MM.1S (cell line): Measurements from ENCODE around the gene ARFRP1.

Experiments used
- EZH2phosphoT487 ChIP-seq: fragments of 300-600 bp; sonication (generic); IDR thresholded peaks from 2 replicates; pipeline ENCODE4 v1.6.1; 2018; ENCODE audit warnings: antibody characterized with exemption, low read length
- TF ChIP-seq, protein P1 (sequence below): fragments of 300-600 bp; sonication (generic); IDR thresholded peaks from 2 replicates; pipeline ENCODE4 v1.5.1; 2016; ENCODE audit warnings: antibody characterized with exemption, low read length, mixed read lengths

DNA sequence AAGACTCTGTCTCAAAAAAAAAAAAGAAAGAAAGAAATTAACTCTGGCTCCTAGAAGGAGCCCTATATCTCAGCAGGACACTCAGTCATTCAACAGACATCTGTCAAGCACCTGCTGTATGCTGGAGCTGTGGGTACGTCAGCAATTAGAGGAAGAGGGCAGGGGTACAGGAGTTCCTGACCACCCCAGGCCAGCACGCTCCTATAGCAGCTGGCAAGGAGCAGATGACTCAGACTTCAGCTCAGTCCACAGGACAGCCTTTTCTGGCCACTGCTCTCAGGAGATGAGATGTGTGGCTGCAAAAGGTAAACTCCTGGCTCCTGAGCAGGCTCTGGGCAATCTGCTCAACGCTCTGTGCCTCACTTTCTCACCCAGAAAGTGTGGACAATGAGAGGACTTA, 51.3 kb downstream of the ARFRP1 start:
- TF ChIP-seq, protein P1, sequence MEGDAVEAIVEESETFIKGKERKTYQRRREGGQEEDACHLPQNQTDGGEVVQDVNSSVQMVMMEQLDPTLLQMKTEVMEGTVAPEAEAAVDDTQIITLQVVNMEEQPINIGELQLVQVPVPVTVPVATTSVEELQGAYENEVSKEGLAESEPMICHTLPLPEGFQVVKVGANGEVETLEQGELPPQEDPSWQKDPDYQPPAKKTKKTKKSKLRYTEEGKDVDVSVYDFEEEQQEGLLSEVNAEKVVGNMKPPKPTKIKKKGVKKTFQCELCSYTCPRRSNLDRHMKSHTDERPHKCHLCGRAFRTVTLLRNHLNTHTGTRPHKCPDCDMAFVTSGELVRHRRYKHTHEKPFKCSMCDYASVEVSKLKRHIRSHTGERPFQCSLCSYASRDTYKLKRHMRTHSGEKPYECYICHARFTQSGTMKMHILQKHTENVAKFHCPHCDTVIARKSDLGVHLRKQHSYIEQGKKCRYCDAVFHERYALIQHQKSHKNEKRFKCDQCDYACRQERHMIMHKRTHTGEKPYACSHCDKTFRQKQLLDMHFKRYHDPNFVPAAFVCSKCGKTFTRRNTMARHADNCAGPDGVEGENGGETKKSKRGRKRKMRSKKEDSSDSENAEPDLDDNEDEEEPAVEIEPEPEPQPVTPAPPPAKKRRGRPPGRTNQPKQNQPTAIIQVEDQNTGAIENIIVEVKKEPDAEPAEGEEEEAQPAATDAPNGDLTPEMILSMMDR, result no peak
- TF ChIP-seq EZH2phosphoT487, result no peak
